HFFc6 (cell line): ENCODE data around the gene FAM162A. TPM values are rescaled to one million over a fixed set of nuclear protein-coding genes. Genes with fewer than 3 reads are reported as not detected.

ENCODE experiments used
- DNase-seq: peaks from one replicate; pipeline ENCODE4 v3.0.0-alpha.2; 2018
- H3K27ac Mint-ChIP-seq: 2 replicates; pipeline ENCODE4 v1.8.0; 2020; ENCODE audit warnings: mild to moderate bottlenecking, mixed read lengths
- H3K27me3 Mint-ChIP-seq: 2 replicates; pipeline ENCODE4 v1.8.0; 2021; ENCODE audit warnings: mild to moderate bottlenecking, moderate library complexity, mixed read lengths; ENCODE audit not compliant: insufficient read depth
- H3K36me3 Mint-ChIP-seq: 2 replicates; pipeline ENCODE4 v1.8.0; 2021; ENCODE audit warnings: low read depth, mixed read lengths
- H3K4me1 Mint-ChIP-seq: 2 replicates; pipeline ENCODE4 v1.8.0; 2020; ENCODE audit warnings: low read depth, mixed read lengths
- H3K4me3 Mint-ChIP-seq: 2 replicates; pipeline ENCODE4 v1.8.0; 2020; ENCODE audit warnings: mild to moderate bottlenecking, moderate library complexity, mixed read lengths
- H3K9me3 Mint-ChIP-seq: 2 replicates; pipeline ENCODE4 v1.8.0; 2020; ENCODE audit warnings: mild to moderate bottlenecking, mixed read lengths
- total RNA-seq, 6 experiments: library from RNA; stranded (reverse); fragmentation: NEBNext Ultra II Directional; extraction: Animal tissue kit (Norgen Biotek cat#: 25700); gene quantifications; 2 replicates in 1 of 6; 3 replicates in 5 of 6; pipeline ENCODE4 v1.2.3, GENCODE V29; 2021
- TF ChIP-seq, protein P1 (sequence below): fragments of 200-600 bp; sonication (generic); IDR thresholded peaks from 2 replicates; pipeline ENCODE4 v1.5.0; 2021; ENCODE audit warnings: antibody characterized with exemption, mild to moderate bottlenecking

FAM162A gene
- total RNA-seq, 6 experiments from 2014 or later: 28.4 to 37.5 (median 31.5) TPM

- DNase-seq: no peak
- H3K36me3 Mint-ChIP-seq: no peaks in the 10 kb centered on the region
- peaks cover 48% of the 10 kb centered on the region for H3K4me1 Mint-ChIP-seq
- H3K4me3 Mint-ChIP-seq: peak overlapping the region; percentile 31; the same call in 1 of the 2 replicates
- no peaks in the 10 kb centered on the region for H3K9me3 Mint-ChIP-seq
- TF ChIP-seq, protein P1, sequence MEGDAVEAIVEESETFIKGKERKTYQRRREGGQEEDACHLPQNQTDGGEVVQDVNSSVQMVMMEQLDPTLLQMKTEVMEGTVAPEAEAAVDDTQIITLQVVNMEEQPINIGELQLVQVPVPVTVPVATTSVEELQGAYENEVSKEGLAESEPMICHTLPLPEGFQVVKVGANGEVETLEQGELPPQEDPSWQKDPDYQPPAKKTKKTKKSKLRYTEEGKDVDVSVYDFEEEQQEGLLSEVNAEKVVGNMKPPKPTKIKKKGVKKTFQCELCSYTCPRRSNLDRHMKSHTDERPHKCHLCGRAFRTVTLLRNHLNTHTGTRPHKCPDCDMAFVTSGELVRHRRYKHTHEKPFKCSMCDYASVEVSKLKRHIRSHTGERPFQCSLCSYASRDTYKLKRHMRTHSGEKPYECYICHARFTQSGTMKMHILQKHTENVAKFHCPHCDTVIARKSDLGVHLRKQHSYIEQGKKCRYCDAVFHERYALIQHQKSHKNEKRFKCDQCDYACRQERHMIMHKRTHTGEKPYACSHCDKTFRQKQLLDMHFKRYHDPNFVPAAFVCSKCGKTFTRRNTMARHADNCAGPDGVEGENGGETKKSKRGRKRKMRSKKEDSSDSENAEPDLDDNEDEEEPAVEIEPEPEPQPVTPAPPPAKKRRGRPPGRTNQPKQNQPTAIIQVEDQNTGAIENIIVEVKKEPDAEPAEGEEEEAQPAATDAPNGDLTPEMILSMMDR: no peak
- H3K27ac Mint-ChIP-seq: peak overlapping the region; percentile 84
- H3K27me3 Mint-ChIP-seq: no peaks in the 10 kb centered on the region
Measured at GRCh38 chr3:122394173-122394572, 10.2 kb downstream of the FAM162A start.

GRCh38 chr3:122395582-122395981, 11.6 kb downstream of the FAM162A start:
- no peaks in the 10 kb centered on the region for H3K27me3 Mint-ChIP-seq

DNA sequence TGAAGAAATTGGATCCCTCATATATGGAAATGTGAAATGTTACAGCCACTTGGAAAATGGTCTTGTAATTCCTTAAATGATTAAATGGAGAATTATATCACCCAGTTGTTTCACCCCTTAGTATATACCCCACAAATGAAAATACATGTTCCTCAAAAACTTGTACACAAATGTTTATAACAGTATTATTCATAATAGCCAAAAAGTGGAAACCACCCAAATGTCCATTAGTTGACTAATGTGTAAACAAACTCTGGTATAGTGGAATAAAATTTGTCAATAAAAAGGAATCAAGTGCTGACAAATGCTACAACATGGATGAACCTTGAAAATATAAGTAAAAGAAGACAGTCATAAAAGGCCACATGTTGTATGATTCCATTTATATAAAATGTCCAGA, 12.5 kb downstream of the FAM162A start:
- no peaks in the 10 kb centered on the region for H3K36me3 Mint-ChIP-seq

More at GRCh38 chr3:122395582-122395981, 11.6 kb downstream of the FAM162A start:
- Mint-ChIP-seq H3K4me3 (no peak overlapping the region), H3K9me3 (no peaks in the 10 kb centered on the region), H3K27ac (no peak overlapping the region), H3K36me3 (no peaks in the 10 kb centered on the region), H3K4me1 (peaks cover 48% of the 10 kb centered on the region)
- DNase-seq: no peak
- TF ChIP-seq, protein P1: no peak

GRCh38 chr3:122397201-122397600, 13.2 kb downstream of the FAM162A start:
- peak; percentile 32 for DNase-seq
- H3K9me3 Mint-ChIP-seq: no peaks in the 10 kb centered on the region
- no peaks in the 10 kb centered on the region for H3K27me3 Mint-ChIP-seq
- TF ChIP-seq, protein P1: no peak
- no peak overlapping the region for H3K27ac Mint-ChIP-seq
- H3K4me3 Mint-ChIP-seq: no peak overlapping the region
- H3K36me3 Mint-ChIP-seq: no peaks in the 10 kb centered on the region
- H3K4me1 Mint-ChIP-seq: peaks cover 48% of the 10 kb centered on the region

More for the DNA sequence above, 12.5 kb downstream of the FAM162A start:
- Mint-ChIP-seq H3K4me1 (peaks cover 48% of the 10 kb centered on the region), H3K27ac (no peak overlapping the region), H3K9me3 (no peaks in the 10 kb centered on the region), H3K27me3 (no peaks in the 10 kb centered on the region), H3K4me3 (no peak overlapping the region)
- TF ChIP-seq, protein P1: no peak
- no peak for DNase-seq

DNA sequence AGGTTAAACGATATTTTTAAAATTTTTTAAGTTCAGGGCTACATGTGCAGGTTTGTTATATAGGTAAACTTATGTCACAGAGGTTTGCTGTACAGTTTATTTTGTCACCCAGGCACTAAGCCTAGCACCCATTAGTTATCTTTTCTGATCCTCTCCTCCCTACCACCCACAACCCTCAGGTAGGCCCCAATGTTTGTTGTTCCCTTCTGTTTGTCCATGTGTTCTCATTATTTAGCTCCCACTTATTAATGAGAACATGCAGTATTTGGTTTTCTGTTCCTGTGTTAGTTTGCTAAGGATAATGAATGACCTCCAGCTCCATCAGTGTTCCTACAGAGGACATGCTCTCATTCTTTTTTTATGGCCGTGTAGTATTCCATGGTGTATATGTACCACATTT, 14.9 kb downstream of the FAM162A start:
- DNase-seq: no peak
- Mint-ChIP-seq H3K36me3 (0 out of 2 replicates have a peak, but pooled peaks cover 8% of the 10 kb centered on the region), H3K9me3 (no peaks in the 10 kb centered on the region), H3K4me3 (no peak overlapping the region), H3K27ac (no peak overlapping the region), H3K27me3 (peaks cover 2% of the 10 kb centered on the region; the same call in 1 of the 2 replicates), H3K4me1 (peaks cover 48% of the 10 kb centered on the region)
- TF ChIP-seq, protein P1: no peak

- peak; percentile 74 for DNase-seq
- Mint-ChIP-seq H3K27me3 (peaks cover 2% of the 10 kb centered on the region; the same call in 1 of the 2 replicates), H3K9me3 (no peaks in the 10 kb centered on the region), H3K4me1 (peaks cover 19% of the 10 kb centered on the region), H3K4me3 (no peak overlapping the region; the same call in 1 of the 2 replicates), H3K27ac (peak overlapping the region; percentile 63), H3K36me3 (0 out of 2 replicates have a peak, but pooled peaks cover 13% of the 10 kb centered on the region)
- TF ChIP-seq, protein P1: no peak
Measured at GRCh38 chr3:122403489-122403888, 19.5 kb downstream of the FAM162A start.
